Fibroblast of gingiva (primary cell): ENCODE data around the gene MAPKAPK3.

Source experiments
- DNase-seq: peaks from one replicate; pipeline ENCODE4 v3.0.0-alpha.2; 2011; ENCODE audit warnings: low read depth

MAPKAPK3 gene

DNA sequence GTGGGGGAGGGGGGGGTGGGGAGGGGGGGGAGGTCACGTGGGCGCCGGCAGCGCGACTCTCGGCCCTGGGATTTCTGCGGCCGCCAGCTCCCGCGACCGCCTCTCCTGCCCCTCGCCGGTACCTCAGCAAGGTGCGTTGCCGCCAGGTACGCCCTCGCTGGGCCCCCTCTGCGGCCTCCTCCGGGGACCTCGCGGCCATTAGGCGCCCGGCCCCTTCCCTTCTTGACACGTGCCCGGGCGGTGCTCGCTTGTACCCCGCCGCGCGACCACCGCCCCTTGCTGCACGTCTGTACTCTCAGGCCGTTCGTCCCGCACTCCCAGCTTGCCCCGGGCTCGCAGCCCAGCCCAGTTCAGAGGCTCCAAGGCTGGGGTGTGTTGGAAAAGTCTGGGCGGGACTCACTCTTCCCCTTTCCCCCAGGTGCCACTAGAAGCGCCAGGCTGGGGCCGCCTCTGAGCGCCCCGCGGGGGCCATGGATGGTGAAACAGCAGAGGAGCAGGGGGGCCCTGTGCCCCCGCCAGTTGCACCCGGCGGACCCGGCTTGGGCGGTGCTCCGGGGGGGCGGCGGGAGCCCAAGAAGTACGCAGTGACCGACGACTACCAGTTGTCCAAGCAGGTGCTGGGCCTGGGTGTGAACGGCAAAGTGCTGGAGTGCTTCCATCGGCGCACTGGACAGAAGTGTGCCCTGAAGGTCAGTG, at the start of gene MAPKAPK3:
TSS of gene MAPKAPK3 (plus strand) at position 56 of the 696 bp plus-strand sequence. CDS start at position 471, 415 bp downstream.
- no peak for DNase-seq

DNA sequence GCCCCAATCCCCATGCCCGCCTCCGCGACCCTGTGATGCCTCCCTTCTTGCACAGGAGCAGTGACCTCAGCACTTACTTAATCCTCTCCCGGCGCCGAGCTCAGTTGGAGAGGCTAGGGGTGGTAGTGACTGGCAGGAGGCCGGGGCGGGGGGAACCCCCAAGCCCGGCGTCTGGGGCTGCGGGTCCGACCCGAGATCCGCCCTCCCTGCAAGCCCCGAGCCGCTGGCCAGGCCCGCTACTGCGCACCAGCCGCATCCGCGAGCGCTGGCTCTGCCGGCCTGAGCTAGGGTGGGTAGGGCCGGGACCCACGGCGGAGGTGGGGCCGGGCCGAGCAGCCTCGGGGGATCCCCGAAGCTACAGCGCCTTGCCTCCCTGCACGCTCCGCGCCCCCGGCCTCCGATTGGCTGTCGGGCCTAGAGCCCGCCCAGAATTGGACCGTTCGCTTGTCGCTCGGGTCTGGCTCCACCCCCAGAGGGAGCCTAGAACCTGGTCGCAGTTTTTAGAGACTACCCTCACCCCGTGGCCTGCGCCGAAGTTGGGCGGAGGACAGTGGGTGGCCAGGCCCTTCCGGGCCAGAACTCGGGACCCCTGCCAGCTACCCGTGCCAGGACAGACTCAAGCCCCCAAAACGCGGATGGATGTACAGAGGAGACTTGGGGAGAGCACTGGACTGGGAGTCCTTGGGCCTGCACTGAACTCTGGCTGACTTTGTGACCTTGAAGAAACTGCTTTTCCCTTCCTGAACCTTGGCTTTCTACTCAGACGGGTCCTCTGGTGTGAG, 49.4 kb upstream of the MAPKAPK3 start, which contains the start of gene C3orf18:
TSS of gene C3orf18 (minus strand) at position 362 of the 782 bp plus-strand sequence. CDS start 2,048 bp downstream, outside the sequence.
- peak; percentile 89 for DNase-seq

DNA sequence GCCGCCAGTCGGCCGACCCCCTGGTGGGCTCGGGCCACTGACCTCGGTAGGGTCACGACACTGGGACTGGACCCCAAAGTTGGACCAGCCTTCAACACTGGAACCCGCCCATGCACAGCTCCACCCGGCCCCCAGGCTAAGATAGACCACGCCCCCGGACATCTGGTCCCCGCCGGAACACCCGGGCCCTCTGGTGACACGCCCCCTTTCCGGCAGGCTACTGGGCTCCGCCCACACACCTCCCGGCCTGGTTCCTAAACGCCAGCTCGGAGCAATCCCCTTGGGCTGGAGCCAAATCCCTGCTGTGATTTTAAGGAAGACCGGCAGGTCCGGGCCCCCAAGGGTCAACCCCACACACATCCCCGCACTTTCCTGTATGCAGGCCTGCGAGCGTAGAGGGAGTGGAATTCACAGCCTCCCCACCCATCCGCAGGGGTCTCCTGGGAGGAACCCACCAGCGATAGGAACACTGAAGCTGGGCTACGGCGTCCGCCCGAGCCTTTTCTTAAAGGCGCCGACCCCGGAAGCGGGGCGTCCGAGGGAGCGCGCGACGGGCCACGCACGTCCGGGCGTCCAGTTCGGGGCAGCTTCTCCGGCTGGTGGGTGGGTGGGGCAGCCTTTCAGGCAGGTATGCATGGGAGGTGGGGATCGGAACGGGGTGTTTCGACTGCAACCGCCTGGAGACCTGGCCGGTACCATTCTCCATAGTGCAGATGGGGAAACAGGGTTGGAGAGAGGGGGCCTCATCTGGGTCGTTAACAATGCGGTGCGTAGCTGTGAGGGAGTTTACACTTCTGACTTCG, 47.8 kb upstream of the MAPKAPK3 start, which contains the start of gene HEMK1:
TSS of gene HEMK1 (plus strand) at position 576 of the 803 bp plus-strand sequence. CDS start 1,583 bp downstream, outside the sequence.
- peak; percentile 93 for DNase-seq

DNA sequence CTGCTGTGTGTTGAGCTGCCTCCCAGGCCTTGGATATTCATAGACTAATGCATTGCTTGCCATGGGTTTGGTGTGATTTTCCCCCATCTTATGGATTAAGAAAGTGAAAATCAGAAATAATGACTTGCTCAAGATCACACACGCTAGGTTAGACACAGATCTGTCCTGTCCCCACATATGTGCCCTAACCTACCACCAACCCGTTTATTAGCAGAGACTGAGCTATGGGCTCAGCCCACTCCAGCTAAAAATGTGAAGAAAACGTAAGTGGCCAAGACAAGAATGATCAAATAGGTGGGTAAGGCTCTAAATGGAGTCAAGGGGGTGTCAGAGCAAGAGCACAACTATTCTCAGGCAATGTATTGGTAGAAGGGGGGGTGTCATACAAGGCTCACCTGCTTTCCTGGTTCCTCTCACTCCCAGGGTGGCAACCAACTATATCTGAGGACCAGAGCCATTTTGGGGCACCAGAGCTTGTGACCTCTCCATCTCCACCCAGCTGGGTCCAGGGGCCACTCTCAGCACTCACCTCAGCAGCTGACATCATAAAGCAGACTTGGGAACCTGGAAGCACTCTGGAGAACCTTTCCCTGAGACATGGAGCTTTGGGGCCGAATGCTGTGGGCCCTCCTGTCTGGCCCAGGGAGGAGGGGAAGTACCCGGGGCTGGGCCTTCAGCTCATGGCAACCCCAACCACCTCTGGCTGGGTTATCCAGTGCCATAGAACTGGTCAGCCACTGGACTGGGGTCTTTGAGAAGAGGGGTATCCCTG, 46.3 kb upstream of the MAPKAPK3 start:
- no peak for DNase-seq

DNA sequence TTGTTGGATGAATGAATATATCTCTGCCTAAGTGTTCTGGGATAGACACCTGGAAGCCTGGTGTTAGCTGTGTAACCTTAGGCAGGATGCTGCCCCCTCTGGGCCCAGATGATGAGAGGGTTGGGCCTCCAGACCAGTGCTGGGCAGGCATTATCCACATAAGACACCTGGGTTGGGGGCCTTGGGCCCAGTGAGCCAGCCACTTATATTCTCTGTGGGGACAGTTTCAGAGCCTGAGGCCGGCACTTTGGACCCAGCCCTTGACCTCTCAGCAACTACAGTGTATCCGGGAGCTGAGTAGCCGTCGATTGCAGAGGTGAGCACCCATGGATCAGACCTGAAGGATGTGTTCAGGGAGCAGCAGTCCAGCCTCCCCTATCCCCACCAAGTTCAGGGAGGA, 45.5 kb upstream of the MAPKAPK3 start:
- no peak for DNase-seq

DNA sequence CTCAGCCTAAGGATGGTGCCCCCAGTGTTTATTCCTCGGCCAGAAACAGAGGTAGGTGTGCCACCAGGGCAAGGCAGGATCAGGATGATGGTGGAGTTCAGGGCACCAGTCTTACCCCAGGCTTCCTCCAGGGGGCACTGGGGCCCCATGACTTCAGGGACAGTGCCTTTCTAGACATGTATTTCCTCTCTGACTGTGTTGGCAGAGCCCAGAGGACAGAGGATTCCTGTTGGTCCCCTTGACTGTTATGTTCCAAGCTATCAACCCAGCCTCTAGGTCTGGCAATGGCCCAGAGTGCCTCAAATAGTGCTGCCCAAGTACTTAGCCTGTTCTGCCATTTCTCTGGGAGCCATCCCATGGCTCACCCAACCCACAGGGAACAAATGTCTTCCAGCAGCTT, 44.8 kb upstream of the MAPKAPK3 start:
- peak; percentile 50 for DNase-seq

DNA sequence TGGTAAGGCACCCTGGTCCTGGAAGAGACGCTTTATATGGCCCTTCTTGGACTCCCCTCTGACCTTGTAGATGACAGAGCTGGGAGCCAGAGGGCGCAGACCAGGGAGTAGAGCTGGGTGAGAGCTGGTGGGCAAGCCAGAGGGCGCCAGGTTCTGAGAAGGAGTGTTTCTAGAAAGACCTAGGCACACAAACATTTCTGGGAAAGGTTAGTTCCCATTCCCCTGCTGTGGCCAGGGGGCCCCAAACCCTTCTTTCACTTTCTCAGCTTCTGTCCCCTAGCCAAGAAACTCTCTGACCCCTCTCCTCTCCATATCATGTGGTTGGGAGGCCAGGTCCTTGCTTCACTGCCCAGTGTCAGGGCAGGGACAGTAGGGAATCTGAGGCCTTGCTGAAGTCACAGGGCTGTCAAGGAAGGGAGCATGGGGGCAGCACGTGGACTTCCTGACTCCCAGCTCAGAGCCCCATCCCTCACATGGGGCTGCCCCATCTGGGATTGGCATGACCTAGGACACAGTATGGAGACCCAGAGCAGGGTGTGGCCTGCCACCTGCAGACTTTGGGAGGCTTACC, 44.1 kb upstream of the MAPKAPK3 start:
- DNase-seq, result no peak

DNA sequence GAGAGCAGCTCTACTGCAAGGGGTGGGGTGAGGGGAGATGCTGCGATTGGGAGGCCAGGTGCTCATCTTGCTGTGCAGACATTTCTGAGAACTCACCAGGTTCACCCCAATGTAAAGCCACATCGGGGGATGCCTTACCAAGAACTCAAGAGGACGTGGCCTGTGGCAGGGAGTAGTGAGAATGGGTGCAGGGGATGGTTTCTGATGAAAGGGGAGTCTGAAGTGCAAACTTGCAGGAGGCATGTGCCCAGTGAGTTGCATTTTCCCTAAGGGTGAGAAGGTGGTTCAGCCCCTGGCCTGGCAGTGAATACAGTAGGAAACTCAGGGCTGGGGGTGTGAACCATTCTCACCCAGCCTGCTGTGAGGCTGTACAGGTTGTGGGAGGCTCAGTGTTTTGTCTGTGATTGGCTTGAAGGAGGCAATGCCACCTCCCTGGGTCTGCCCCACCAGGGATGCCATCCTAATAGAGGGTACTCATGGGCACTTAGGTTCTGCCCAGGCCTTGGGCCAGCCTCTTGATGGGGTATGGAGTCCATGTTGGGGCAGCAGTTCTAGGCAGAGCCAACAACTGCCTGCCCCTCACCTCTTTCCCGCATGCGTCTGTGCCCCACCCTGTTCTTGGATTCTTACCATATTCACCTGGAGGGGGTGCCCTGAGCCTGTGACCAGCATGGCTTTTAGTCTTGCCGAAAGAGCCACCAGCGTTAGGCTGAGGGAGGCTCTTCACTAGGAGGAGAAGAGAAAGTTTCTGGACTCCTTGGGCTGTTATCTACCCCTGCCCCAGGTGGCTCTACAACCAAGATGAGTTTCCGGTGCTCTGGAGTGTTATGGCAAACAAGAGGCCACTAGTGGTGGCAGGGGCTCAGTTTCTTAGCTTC, 43.1 kb upstream of the MAPKAPK3 start:
- DNase-seq, result no peak

DNA sequence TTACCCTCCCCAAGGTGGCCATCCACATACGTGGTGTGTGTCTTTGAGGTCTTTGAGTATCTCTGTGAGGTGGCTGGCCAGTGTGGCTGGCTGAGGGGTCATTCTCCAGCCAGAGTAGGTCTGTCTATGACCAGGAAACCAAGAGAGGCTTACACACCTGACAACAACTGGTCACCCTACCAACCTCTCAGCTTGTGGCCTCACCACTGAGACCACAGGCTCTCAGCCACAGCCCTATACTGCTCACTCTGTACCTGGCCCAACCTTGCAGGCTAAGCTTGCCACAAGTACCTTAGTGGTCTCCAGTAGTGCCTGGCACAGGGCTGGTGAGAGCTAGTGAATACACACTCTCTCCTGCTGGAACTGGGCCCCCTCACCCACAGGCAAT, 42.5 kb upstream of the MAPKAPK3 start:
- no peak for DNase-seq

DNA sequence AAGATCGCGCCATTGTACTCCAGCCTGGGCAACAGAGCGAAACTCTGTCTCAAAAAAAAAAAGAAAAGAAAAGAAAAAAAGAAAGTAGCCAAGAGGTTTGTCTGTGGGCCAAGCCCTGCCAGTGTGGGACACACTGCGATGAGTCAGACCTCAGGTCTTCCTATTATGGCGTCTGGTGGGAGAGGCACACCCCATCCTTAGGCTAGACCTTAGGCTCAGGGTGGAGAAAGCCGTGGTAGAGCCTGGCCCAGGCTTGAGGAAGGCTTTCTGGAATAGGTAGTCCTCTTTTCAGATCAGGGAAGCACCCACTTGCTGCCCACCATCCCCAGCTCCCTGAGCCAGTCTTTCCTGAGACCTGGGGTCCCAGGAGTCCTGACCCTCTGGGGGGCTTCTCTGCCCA, 41.6 kb upstream of the MAPKAPK3 start:
- DNase-seq, result no peak

DNA sequence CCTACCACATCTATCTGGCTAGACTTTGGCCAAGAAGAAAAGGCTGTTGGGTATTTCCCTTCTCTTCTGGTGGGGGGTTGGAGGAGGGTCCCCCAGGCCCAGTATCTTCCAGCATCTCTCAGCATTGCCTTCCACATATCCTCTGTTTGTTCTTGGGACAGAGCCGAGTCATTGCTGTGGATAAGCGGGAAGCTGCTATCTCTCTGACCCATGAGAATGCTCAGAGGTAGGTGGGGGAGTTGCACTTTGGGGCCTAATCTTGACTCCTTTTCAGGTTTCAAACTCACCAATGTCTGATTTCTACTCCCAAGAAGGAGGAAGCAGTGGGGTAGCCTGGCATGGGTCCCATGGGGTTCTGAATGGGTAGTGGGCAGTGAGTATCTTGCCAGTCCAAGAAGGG, 39.6 kb upstream of the MAPKAPK3 start:
- DNase-seq, result no peak

DNA sequence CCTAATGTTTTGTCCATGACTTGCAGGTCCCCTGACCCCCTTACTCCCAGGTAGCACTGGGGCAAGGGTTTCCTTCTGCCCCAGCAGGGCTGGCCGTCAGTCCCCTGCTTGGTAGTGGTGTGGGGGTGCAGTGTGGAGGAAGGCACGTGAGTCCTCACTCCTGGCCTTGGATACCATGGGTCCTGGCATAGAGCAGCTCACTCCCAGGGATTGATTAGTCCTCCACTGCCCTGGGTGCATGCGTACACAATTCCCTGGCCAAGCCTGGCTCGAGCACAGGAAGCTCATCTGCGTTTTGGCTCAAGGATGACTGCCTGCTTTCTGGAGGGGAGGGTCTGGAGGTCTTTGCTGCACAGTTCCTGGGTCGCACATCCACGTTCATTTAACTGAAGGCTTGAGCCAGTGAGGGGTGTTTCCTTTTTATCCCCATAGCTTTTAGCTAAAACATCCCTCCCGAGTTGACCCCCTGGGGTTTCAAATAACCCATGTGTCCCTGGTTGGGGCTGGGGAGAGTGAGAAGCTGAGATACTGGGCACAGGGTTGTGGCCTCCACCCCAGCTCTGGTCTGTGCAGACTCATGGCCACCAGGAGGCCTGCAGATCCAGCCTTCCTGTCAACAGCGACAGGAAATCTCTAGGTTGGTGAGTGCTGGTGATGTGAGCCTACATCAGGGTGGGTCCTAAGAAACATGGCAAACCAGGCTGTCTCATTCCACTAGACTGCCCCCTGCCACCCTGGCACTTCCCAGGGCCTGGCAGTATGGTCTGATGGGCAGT, 36.1 kb upstream of the MAPKAPK3 start:
- DNase-seq, result no peak

DNA sequence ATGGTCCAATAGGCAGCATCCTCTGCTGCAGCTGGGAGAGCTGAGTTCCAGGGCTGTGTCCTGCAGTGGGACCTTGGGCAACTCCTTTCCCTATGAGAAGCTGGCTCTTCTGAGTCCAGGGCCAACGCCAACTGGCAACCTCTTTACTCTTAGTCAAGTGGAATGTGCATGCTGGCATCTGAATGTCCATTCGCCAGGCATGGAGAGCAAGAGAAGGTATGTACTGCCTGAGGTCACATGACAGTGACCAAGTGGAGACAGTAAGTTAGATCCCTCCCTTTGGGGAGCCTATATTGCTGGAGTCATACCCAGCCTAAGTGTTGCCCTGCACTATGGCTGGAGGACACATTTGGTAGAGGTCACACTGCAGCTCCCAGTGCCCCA, 35.5 kb upstream of the MAPKAPK3 start:
- DNase-seq, result peak; percentile 72

DNA sequence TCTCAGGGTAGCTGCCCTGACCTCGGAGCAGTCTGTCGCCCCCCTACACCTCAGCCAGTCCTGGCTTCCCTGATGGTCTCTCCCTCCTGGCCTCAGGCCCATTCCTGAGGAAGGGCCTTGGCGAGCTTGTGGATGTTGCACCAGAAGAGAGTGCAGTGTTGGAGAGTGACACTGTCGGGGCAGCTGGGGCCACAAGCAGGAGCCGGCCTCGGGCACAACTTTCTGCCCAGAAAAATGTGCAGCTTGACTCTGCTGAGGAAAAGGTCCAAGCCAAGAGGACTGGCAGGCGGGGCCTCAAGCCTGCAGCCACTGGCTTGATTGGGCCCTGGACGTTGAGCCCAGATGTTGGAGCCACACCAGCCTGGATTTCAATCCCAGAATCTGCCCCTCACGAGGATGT, 34.9 kb upstream of the MAPKAPK3 start:
- DNase-seq, result no peak

DNA sequence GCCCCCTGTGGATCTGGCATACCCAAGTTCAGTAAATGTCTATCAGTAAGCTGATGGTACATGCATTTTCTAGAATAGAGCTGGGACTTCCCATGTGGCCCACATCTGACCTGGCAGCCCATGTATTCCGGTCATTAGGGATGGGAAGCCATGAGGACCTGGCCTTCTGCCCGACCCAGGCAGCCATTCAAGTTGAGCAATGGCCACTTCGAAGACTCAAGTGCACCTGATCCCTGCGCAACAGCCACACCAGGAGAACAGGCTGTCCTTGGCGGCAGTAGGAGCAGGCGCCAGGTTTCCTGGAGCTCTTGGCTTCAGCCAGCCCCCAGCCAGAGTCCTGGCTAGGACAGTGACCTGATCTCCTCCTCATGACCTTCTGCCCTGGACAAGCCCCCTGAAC, 33.1 kb upstream of the MAPKAPK3 start:
- DNase-seq, result peak; percentile 85

DNA sequence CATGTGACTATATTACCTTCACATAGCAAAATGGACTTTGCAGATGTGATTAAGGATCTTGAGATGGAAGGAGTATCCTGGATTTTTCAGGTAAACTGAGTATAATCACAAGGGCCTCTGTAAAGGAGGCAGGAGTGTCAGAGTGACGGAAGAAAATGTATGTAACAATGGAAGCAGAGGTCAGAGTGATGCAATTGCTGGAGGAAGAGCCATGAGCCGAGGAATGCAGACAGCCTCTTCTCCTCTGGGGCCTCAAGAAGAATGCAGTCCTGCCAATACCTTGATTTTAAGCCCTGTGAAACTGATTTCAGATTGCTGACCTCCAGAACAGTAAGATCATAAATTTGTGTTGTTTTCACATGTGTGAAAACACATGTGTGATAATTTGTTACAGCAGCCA, 32.6 kb upstream of the MAPKAPK3 start:
- DNase-seq, result no peak

DNA sequence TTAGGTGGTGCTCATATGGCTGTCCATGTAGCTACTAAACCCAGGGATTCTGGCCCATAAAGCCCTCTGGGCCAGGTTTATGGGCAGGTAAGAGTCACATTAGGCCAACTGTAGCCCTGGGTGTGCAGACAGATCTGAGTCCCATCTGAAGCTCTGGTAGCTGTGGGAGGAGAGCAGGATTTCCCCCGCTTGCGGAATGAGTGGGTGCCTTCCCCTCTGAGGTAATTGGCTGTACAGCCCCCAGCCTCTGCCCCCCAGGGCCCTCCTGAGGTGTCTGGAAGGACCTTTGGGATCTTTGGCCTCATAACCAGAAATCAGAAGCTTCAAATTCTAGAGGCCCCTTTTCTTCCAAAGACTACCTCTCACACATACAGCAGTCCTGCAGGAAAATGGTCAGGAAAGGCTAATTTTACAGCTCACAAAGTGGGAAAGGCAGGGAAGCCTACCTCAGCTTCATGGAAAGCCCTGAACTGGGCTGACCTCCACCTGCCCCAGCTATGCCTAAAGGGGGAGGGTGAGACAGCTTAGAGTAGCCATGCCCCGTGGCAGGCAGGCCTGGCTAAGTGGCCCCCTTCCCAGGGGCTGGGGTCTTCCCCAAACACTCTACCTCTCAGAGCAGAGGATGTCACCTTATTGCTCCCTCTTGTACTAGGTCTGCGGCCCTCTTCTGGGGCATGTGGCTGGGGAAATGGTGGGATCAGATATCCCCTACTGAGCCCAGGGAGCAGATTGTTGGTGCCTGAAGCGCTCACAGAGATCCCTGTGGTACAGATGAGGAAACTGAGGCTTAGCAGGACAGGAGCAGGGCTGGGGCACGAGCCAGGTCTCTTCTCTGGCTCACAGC, 30.8 kb upstream of the MAPKAPK3 start:
- no peak for DNase-seq

DNA sequence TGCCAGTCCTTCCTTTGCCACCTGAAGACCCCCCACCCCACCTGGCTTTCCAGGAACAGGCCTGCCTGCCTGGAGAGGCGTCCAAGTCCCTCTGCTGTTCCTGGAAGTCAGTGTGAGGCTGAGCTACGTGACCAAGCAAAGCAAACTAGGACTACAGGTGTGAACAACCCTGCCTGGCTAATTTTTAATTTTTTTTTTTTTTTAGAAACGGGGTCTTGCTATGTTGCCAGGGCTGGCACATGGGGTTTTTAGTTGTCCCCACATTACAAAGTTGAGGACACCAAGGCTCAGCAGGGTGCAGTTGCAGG, 30.2 kb upstream of the MAPKAPK3 start:
- no peak for DNase-seq

DNA sequence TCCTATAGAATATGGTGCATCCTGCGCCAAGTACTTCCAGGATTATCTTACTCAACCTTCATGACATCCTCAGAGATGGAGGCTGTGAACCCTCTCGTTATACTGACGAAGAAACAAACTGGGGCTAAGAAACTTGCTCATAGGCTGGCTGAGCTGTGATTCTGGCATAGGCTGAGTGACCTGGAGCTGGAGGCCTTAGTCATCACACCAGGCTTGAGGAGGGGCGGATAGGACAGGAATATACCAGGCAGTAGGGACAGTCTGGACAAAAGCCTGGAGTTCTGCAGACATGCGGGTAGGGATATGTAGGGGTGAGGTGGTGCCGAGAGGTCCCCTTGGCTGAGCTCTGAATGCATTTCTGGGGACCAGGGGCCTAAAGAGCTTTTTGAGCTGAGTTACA, 29.6 kb upstream of the MAPKAPK3 start:
- no peak for DNase-seq
